Activated T-cell treated with anti-CD3 and anti-CD28 coated beads, Interleukin-2, amount 50 U/mL, for 48 hours (primary cell): ENCODE results near the gene DENND5A.

Experiments used
- DNase-seq, 2 experiments: peaks; one replicate each; pipeline ENCODE4 v3.0.0-alpha.2; 2020

The DENND5A gene

GRCh38 chr11:9092853-9093778 lies 172.0 kb downstream of the DENND5A start:
- no peak for DNase-seq

- no peak for DNase-seq
Measured at GRCh38 chr11:9092072-9092471, 173.1 kb downstream of the DENND5A start.

- DNase-seq = no peak
Measured at GRCh38 chr11:9091044-9091922, 173.9 kb downstream of the DENND5A start, which contains the start of gene SCUBE2. Gene SCUBE2 (minus strand): TSS chr11:9091599. CDS start chr11:9091528, 71 bp downstream.

GRCh38 chr11:9090488-9091043 lies 174.6 kb downstream of the DENND5A start:
- DNase-seq = no peak

- DNase-seq = no peak
Measured at GRCh38 chr11:9089636-9090035, 175.5 kb downstream of the DENND5A start.

GRCh38 chr11:9089061-9089460 lies 176.1 kb downstream of the DENND5A start:
- DNase-seq = no peak
